ENCODE data around the gene PRDM15.

- TF ChIP-seq POLR2AphosphoS5 (IDR thresholded peaks at IDR 0.05) (no peak), CTCF (IDR thresholded peaks at IDR 0.05) (no peak)
Observed at GRCh38 chr21:41755934-41756773, 123.0 kb downstream of the PRDM15 start.

All from transverse colon (tissue), 4 donors.